ENCODE measurements around the gene ADGRB3.

DNA sequence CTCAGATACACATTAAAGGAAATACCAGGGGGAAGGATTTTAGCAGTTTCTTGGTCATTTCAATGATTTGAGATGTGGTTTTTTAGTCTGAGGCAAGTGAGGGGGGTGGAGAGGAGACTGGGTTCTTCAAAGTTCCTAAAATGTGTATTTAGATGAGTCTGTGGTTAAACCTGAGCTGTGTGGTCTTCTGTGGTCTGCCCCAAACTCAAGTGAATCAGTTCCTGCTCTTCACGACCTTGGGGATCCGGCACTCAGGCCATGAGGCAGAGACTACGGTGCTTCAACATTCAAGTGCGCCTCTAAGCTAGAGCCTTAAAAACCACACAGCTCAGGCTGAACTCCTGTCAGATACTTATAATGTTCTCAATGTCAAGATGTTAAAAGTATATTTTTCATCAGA, 755.0 kb downstream of the ADGRB3 start:
- TF ChIP-seq CTCF (IDR thresholded peaks at IDR 0.05 in 2 of 3, conservative IDR thresholded peaks at IDR 0.05 in 1 of 3; ENCODE audit: control insufficient read depth in 2 of 3, extremely low read depth in 1 of 3, insufficient read depth in 1 of 3, low read depth in 3 of 3, low read length in 3 of 3), result no peak
- no peak for TF ChIP-seq GABPA (IDR thresholded peaks at IDR 0.05; ENCODE audit: low read depth)
- no peak for TF ChIP-seq HDGF (IDR thresholded peaks at IDR 0.05)
- TF ChIP-seq MYC (IDR thresholded peaks at IDR 0.05; ENCODE audit: insufficient read depth, insufficient read length, insufficient replicate concordance, low read length, severe bottlenecking), result no peak
- TF ChIP-seq CHD1 (IDR thresholded peaks at IDR 0.05; ENCODE audit: low read depth, low read length), result no peak
- TF ChIP-seq MXI1 (IDR thresholded peaks at IDR 0.05; ENCODE audit: low read depth, low read length), result no peak
- no peak for TF ChIP-seq RAD21 (IDR thresholded peaks at IDR 0.05; ENCODE audit: insufficient read depth, low read depth, low read length)
- no peak for TF ChIP-seq POLR2A (IDR thresholded peaks at IDR 0.05; ENCODE audit: low read depth, low read length)
- TF ChIP-seq STAT3 (IDR thresholded peaks at IDR 0.05; ENCODE audit: low read depth, low read length), result no peak
- TF ChIP-seq HDAC2 (IDR thresholded peaks at IDR 0.05), result no peak
